H4 (cell line): ENCODE measurements around the gene LIMS1. TPM values are rescaled to one million over a fixed set of nuclear protein-coding genes. Genes with fewer than 3 reads are reported as not detected.
"Not testable (repeated sequence)": the region's sequence is repeated elsewhere in the genome, so short reads cannot be mapped to it uniquely, and the experiment has no call there.

Source experiments
- DNase-seq: peaks from one replicate; pipeline ENCODE4 v3.0.0-alpha.2; 2015; ENCODE audit warnings: low spot score
- total RNA-seq: library from RNA; depleted of rRNA; stranded (reverse); fragments of >200 nt; shearing (Covaris generic); gene quantifications from 2 replicates; pipeline ENCODE4 v1.2.3, GENCODE V29; 2014

Gene LIMS1
- total RNA-seq, 1 experiment from 2014 or later, result 50.6 TPM

- no peak for DNase-seq
Observed at GRCh38 chr2:108586116-108586515, 51.8 kb downstream of the LIMS1 start.

- no peak for DNase-seq
Observed at GRCh38 chr2:108586631-108587030, 52.4 kb downstream of the LIMS1 start.

GRCh38 chr2:108587621-108588020 lies 53.4 kb downstream of the LIMS1 start:
- peak; percentile 42 for DNase-seq

- no peak for DNase-seq
Observed at GRCh38 chr2:108588070-108588668, 53.9 kb downstream of the LIMS1 start.

GRCh38 chr2:108589372-108589771 lies 55.1 kb downstream of the LIMS1 start:
- no peak for DNase-seq

GRCh38 chr2:108589781-108590180 lies 55.5 kb downstream of the LIMS1 start:
- no peak for DNase-seq

- no peak for DNase-seq
Observed at GRCh38 chr2:108591163-108591562, 56.9 kb downstream of the LIMS1 start.

GRCh38 chr2:108593547-108594098 lies 59.4 kb downstream of the LIMS1 start:
- peak; percentile 38 for DNase-seq

- peak; percentile 86 for DNase-seq
Observed at GRCh38 chr2:108594132-108594981, 60.1 kb downstream of the LIMS1 start.

- DNase-seq, result peak; percentile 97
Observed at GRCh38 chr2:108594982-108595464, 60.8 kb downstream of the LIMS1 start.

- DNase-seq, result not testable (repeated sequence)
Observed at GRCh38 chr2:108595771-108596170, 61.5 kb downstream of the LIMS1 start.

GRCh38 chr2:108597105-108597744 lies 63.0 kb downstream of the LIMS1 start:
- not testable (repeated sequence) for DNase-seq

- not testable (repeated sequence) for DNase-seq
Observed at GRCh38 chr2:108601199-108601598, 66.9 kb downstream of the LIMS1 start.

- DNase-seq, result no peak
Observed at GRCh38 chr2:108602422-108602821, 68.2 kb downstream of the LIMS1 start.

GRCh38 chr2:108604196-108604595 lies 69.9 kb downstream of the LIMS1 start:
- DNase-seq, result no peak

- DNase-seq, result no peak
Observed at GRCh38 chr2:108605947-108606346, 71.7 kb downstream of the LIMS1 start.

- DNase-seq, result no peak
Observed at GRCh38 chr2:108607706-108608301, 73.5 kb downstream of the LIMS1 start.

- DNase-seq, result no peak
Observed at GRCh38 chr2:108611021-108611420, 76.8 kb downstream of the LIMS1 start.

GRCh38 chr2:108612153-108612513 lies 77.9 kb downstream of the LIMS1 start:
- no peak for DNase-seq

GRCh38 chr2:108612514-108613183 lies 78.4 kb downstream of the LIMS1 start:
- DNase-seq, result no peak
